IMR-90 (cell line): Measurements from ENCODE around the gene PPP1R3E. TPM values are rescaled to one million over a fixed set of nuclear protein-coding genes. Genes with fewer than 3 reads are reported as not detected.

Experiments used
- ATAC-seq: fragments of 200-7000 bp; cut with Tn5 transposase; 2 replicates; pipeline ENCODE4 v1.9.1; 2020; ENCODE audit warnings: low read depth, mild to moderate bottlenecking, moderate library complexity
- BruUV-seq: library from RNA; stranded (reverse); fragments of 400-500 nt; replicated peaks from 2 replicates; lab custom pipeline; 2021; lab: Mats Ljungman, UMichigan
- CTCF ChIA-PET: fragments of 300-600 bp; formaldehyde crosslinking; extraction: SDS; loops from one replicate; lab custom pipeline; 2021; ENCODE audit warnings: antibody characterized with exemption; lab: Yijun Ruan, JAX
- POLR2A ChIA-PET: fragments of 300-600 bp; sonication (Branson Sonifier 250); formaldehyde crosslinking; loops from one replicate; lab custom pipeline; 2022; ENCODE audit warnings: antibody characterized with exemption; ENCODE audit not compliant: unreplicated experiment; lab: Charles Lee
- DNase-seq: peaks from one replicate; pipeline ENCODE4 v3.0.0; 2013
- H2AFZ ChIP-seq: replicated peaks from 2 replicates; pipeline ENCODE3; 2013; ENCODE audit warnings: low read length, mild to moderate bottlenecking; ENCODE audit not compliant: poor library complexity
- H2AK5ac ChIP-seq: 2 replicates; pipeline ENCODE4 v1.6.1; 2013; ENCODE audit warnings: low read depth, low read length, inconsistent platforms
- H2AK9ac ChIP-seq: replicated peaks from 2 replicates; pipeline ENCODE3; 2013; ENCODE audit warnings: mild to moderate bottlenecking, low read depth, low read length, moderate library complexity; ENCODE audit not compliant: poor library complexity
- H2BK120ac ChIP-seq: 2 replicates; pipeline ENCODE4 v1.6.1; 2013; ENCODE audit warnings: low read depth, low read length, inconsistent platforms
- H2BK15ac ChIP-seq: 3 replicates; pipeline ENCODE4 v1.6.1; 2013; ENCODE audit warnings: low read depth, low read length, inconsistent platforms
- H2BK20ac ChIP-seq: 2 replicates; pipeline ENCODE4 v1.6.1; 2013; ENCODE audit warnings: low read depth, mild to moderate bottlenecking, inconsistent platforms, low read length, moderate library complexity
- H2BK5ac ChIP-seq: 2 replicates; pipeline ENCODE4 v1.6.1; 2013; ENCODE audit warnings: mild to moderate bottlenecking, low read depth, low read length, inconsistent platforms; ENCODE audit not compliant: poor library complexity, severe bottlenecking
- H3K14ac ChIP-seq: replicated peaks from 2 replicates; pipeline ENCODE4 v1.6.1; 2013; ENCODE audit warnings: low read depth, low read length, inconsistent platforms
- H3K18ac ChIP-seq: 2 replicates; pipeline ENCODE4 v1.6.1; 2013; ENCODE audit warnings: low read depth, low read length, control low read depth
- H3K23ac ChIP-seq: 2 replicates; pipeline ENCODE4 v1.6.1; 2013; ENCODE audit warnings: low read depth, low read length, inconsistent platforms
- H3K27ac ChIP-seq: 2 replicates; pipeline ENCODE4 v1.5.1; 2013; ENCODE audit warnings: mild to moderate bottlenecking, control low read depth, low read length; ENCODE audit not compliant: insufficient read depth
- H3K27me3 ChIP-seq: 2 replicates; pipeline ENCODE4 v1.6.1; 2013; ENCODE audit warnings: low read length; ENCODE audit not compliant: control insufficient read depth, insufficient read depth
- H3K36me3 ChIP-seq: 2 replicates; pipeline ENCODE4 v1.6.1; 2013; ENCODE audit warnings: low read length, mixed read lengths; ENCODE audit not compliant: control insufficient read depth, insufficient read depth
- H3K4ac ChIP-seq: 2 replicates; pipeline ENCODE4 v1.6.1; 2013; ENCODE audit warnings: low read depth, low read length, inconsistent platforms
- H3K4me1 ChIP-seq: 2 replicates; pipeline ENCODE4 v1.6.1; 2013; ENCODE audit warnings: low read length, mixed read lengths; ENCODE audit not compliant: control insufficient read depth, insufficient read depth
- H3K4me2 ChIP-seq: 2 replicates; pipeline ENCODE4 v1.6.1; 2013; ENCODE audit warnings: low read depth, mild to moderate bottlenecking, control low read depth, low read length, moderate library complexity
- H3K4me3 ChIP-seq: 2 replicates; pipeline ENCODE4 v1.5.1; 2013; ENCODE audit warnings: low read depth, mild to moderate bottlenecking, control low read depth, low read length, moderate library complexity; ENCODE audit not compliant: insufficient read depth
- H3K56ac ChIP-seq: 2 replicates; pipeline ENCODE4 v1.6.1; 2013; ENCODE audit warnings: low read length, inconsistent platforms; ENCODE audit not compliant: insufficient read depth; ENCODE audit errors: extremely low read depth
- H3K79me1 ChIP-seq, 2 experiments: 2 replicates each; pipeline ENCODE4 v1.6.1; 2013; ENCODE audit warnings: low read length in 2 of 2, inconsistent platforms in 1 of 2, low read depth in 1 of 2
- H3K9ac ChIP-seq: 2 replicates; pipeline ENCODE4 v1.6.1; 2013; ENCODE audit warnings: low read depth, low read length, control low read depth
- H3K9me1 ChIP-seq: 2 replicates; pipeline ENCODE4 v1.6.1; 2013; ENCODE audit warnings: low read length, inconsistent platforms; ENCODE audit not compliant: insufficient read depth
- H3K9me3 ChIP-seq: 2 replicates; pipeline ENCODE4 v1.6.1; 2013; ENCODE audit warnings: low read length; ENCODE audit not compliant: control insufficient read depth, insufficient read depth
- H4K20me1 ChIP-seq: 2 replicates; pipeline ENCODE4 v1.6.1; 2013; ENCODE audit warnings: low read length, inconsistent platforms; ENCODE audit not compliant: insufficient read depth
- H4K5ac ChIP-seq: 2 replicates; pipeline ENCODE4 v1.6.1; 2013; ENCODE audit warnings: mild to moderate bottlenecking, low read depth, low read length, control low read depth
- H4K8ac ChIP-seq, 2 experiments: 2 replicates each; pipeline ENCODE4 v1.6.1; 2013; ENCODE audit warnings: low read depth in 2 of 2, low read length in 2 of 2, control low read depth in 1 of 2, inconsistent platforms in 1 of 2
- H4K91ac ChIP-seq: 2 replicates; pipeline ENCODE4 v1.6.1; 2013; ENCODE audit warnings: low read depth, low read length, inconsistent platforms; ENCODE audit not compliant: insufficient read depth
- CEBPB ChIP-seq: IDR thresholded peaks from 2 replicates; pipeline ENCODE4 v1.6.1; 2012; ENCODE audit warnings: low read depth, low read length, improper control_type of control experiment
- POLR2A ChIP-seq: IDR thresholded peaks from 2 replicates; pipeline ENCODE4 v1.6.1; 2012; ENCODE audit warnings: mild to moderate bottlenecking, low read depth, low read length
- WGBS, 2 experiments: methylation state at CpG; one replicate each; pipeline versions ENCODE4 v1.1.5 to v1.1.7; 2013; ENCODE audit warnings: missing lambda C conversion rate in 2 of 2; ENCODE audit not compliant: insufficient read length in 1 of 2; ENCODE audit errors: extremely low coverage in 2 of 2; 5-methylcytosine and 5-hydroxymethylcytosine counted together
- dilution Hi-C: fragments of 300-500 bp; cut with HindIII; formaldehyde crosslinking; loops from one replicate; pipeline ENCODE4 v1.14.3; 2018; ENCODE audit warnings: low sequenced_read_pairs; ENCODE audit not compliant: unreplicated experiment
- in situ Hi-C: fragments of 300-500 bp; cut with MboI; formaldehyde crosslinking; loops from 3 replicates; pipeline ENCODE4 v1.14.3; 2019; ENCODE audit warnings: low sequenced_read_pairs, inconsistent platforms, mixed read lengths
- intact Hi-C: fragments of 100-400 bp; cut with micrococcal nuclease; formaldehyde crosslinking; loops from 2 replicates; pipeline ENCODE4 v1.10.0; 2022
- polyA plus RNA-seq, 3 experiments: library from polyadenylated mRNA; depleted of rRNA; stranded (reverse); fragments of >200 nt; gene quantifications; 2 replicates each; pipeline ENCODE4 v1.2.3, GENCODE V29; 2012; ENCODE audit warnings: low replicate concordance in 1 of 3
- total RNA-seq: library from RNA; depleted of rRNA; stranded (reverse); fragments of >200 nt; gene quantifications from 2 replicates; pipeline ENCODE4 v1.2.3, GENCODE V29; 2012

Gene PPP1R3E
- total and polyA plus RNA-seq, 2 of the 4 experiments (the other 2 are of a cell fraction), result 1.3 to 3.5 TPM

DNA sequence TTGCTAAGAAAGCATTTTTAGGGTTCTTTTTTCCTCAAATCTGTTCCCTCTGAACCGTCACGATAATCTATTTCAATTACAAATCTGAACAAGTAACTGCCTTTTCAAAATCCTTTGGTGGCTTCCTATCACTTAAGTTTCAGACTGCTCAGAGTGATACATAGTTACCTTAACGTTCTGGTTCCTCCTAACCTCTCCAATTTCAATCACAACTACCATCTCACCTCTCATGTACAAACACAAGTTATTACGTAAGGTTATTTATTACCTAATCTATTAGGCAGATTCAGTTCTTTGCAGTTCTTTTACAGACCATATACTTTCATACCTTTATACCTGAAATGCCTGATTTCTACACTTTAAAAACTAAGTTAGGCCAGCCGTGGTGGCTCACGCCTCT lies 52.8 kb downstream of the PPP1R3E start:
- Histone ChIP-seq H4K5ac (no peak overlapping the region), H4K20me1 (no peaks in the 10 kb centered on the region), H3K14ac (no peak overlapping the region), H3K79me1 (no peaks in the 10 kb centered on the region), H2BK20ac (no peak overlapping the region), H3K9ac (no peak overlapping the region), H3K27me3 (peaks cover 9% of the 10 kb centered on the region), H3K56ac (no peak overlapping the region), H3K36me3 (no peaks in the 10 kb centered on the region), H3K27ac (no peak overlapping the region), H4K8ac (no peak overlapping the region), H2BK15ac (no peak overlapping the region), H2BK120ac (no peak overlapping the region), H3K9me3 (no peaks in the 10 kb centered on the region), H3K4me1 (no peaks in the 10 kb centered on the region), H2BK5ac (no peak overlapping the region), H2AK9ac (no peak overlapping the region), H3K4me3 (no peak overlapping the region), H3K4ac (no peak overlapping the region), H2AK5ac (no peak overlapping the region), H4K91ac (no peak overlapping the region), H3K23ac (no peak overlapping the region), H2AFZ (no peak overlapping the region), H3K18ac (no peak overlapping the region), H3K4me2 (no peak overlapping the region), H3K9me1 (no peaks in the 10 kb centered on the region)
- WGBS, 2 experiments, result 63 to 100% methylated on average over 1 to 3 of the region's 6 CpGs
- ATAC-seq (no peak), DNase-seq (no peak)
- POLR2A ChIA-PET, result no interaction called here
- no TSS peak for BruUV-seq
- TF ChIP-seq CEBPB, result peak; percentile 27; the same call in 1 of the 2 replicates
- TF ChIP-seq POLR2A, result no peak
- intact Hi-C loops (no loop called here), dilution Hi-C loops (no loop called here), in situ Hi-C loops (no loop called here)
- CTCF ChIA-PET, result no interaction called here
